Measurements from ENCODE around the gene PARP8.
"Not testable (repeated sequence)": the region's sequence is repeated elsewhere in the genome, so short reads cannot be mapped to it uniquely, and the experiment has no call there.

Gene PARP8

GRCh38 chr5:50786073-50786472 lies 119.6 kb downstream of the PARP8 start:
- no peak for DNase-seq (ENCODE audit: low spot score)

GRCh38 chr5:50791813-50792212 lies 125.4 kb downstream of the PARP8 start:
- DNase-seq (ENCODE audit: low spot score), result no peak

GRCh38 chr5:50792843-50793242 lies 126.4 kb downstream of the PARP8 start:
- no peak for DNase-seq (ENCODE audit: low spot score)

GRCh38 chr5:50794812-50795211 lies 128.4 kb downstream of the PARP8 start:
- no peak for DNase-seq (ENCODE audit: low spot score)

- DNase-seq (ENCODE audit: low spot score), result no peak
Observed at GRCh38 chr5:50798002-50798401, 131.6 kb downstream of the PARP8 start.

- no peak for DNase-seq (ENCODE audit: low spot score)
Observed at GRCh38 chr5:50799596-50799995, 133.2 kb downstream of the PARP8 start.

GRCh38 chr5:50800410-50800809 lies 134.0 kb downstream of the PARP8 start:
- DNase-seq (ENCODE audit: low spot score), result no peak

GRCh38 chr5:50807661-50808060 lies 141.2 kb downstream of the PARP8 start:
- DNase-seq (ENCODE audit: low spot score), result no peak

GRCh38 chr5:50808406-50808805 lies 142.0 kb downstream of the PARP8 start:
- no peak for DNase-seq (ENCODE audit: low spot score)

- not testable (repeated sequence) for DNase-seq (ENCODE audit: low spot score)
Observed at GRCh38 chr5:50811746-50812145, 145.3 kb downstream of the PARP8 start.

- no peak for DNase-seq (ENCODE audit: low spot score)
Observed at GRCh38 chr5:50813691-50814090, 147.3 kb downstream of the PARP8 start.

- DNase-seq (ENCODE audit: low spot score), result no peak
Observed at GRCh38 chr5:50814556-50814955, 148.1 kb downstream of the PARP8 start.

GRCh38 chr5:50822046-50822445 lies 155.6 kb downstream of the PARP8 start:
- no peak for DNase-seq (ENCODE audit: low spot score)

- DNase-seq (ENCODE audit: low spot score), result no peak
Observed at GRCh38 chr5:50822761-50823160, 156.3 kb downstream of the PARP8 start.

- no peak for DNase-seq (ENCODE audit: low spot score)
Observed at GRCh38 chr5:50823568-50823967, 157.1 kb downstream of the PARP8 start.

- DNase-seq (ENCODE audit: low spot score), result no peak
Observed at GRCh38 chr5:50824109-50824508, 157.7 kb downstream of the PARP8 start.

GRCh38 chr5:50827516-50828247 lies 161.2 kb downstream of the PARP8 start:
- no peak for DNase-seq (ENCODE audit: low spot score)

GRCh38 chr5:50829023-50829422 lies 162.6 kb downstream of the PARP8 start:
- DNase-seq (ENCODE audit: low spot score), result no peak

- DNase-seq (ENCODE audit: low spot score), result no peak
Observed at GRCh38 chr5:50832657-50833284, 166.3 kb downstream of the PARP8 start.

GRCh38 chr5:50836356-50836755 lies 169.9 kb downstream of the PARP8 start:
- DNase-seq (ENCODE audit: low spot score), result no peak

- DNase-seq (ENCODE audit: low spot score), result no peak
Observed at GRCh38 chr5:50839472-50839871, 173.0 kb downstream of the PARP8 start.

- no peak for DNase-seq (ENCODE audit: low spot score)
Observed at GRCh38 chr5:50843091-50843490, 176.7 kb downstream of the PARP8 start.

GRCh38 chr5:50846261-50846660 lies 179.8 kb downstream of the PARP8 start:
- DNase-seq (ENCODE audit: low spot score), result no peak

- no peak for DNase-seq (ENCODE audit: low spot score)
Observed at GRCh38 chr5:50849554-50849953, 183.1 kb downstream of the PARP8 start.

Measured in HuH-7 (cell line).